SU-DHL-6 (cell line): ENCODE measurements around the gene PRSS56.

Experiments
- CTCF ChIP-seq: fragments of 200-600 bp; sonication (generic); IDR thresholded peaks from one replicate; pipeline ENCODE4 v1.5.1; 2017; ENCODE audit warnings: antibody characterized with exemption, mild to moderate bottlenecking, low read length, moderate library complexity; ENCODE audit not compliant: insufficient read depth, poor library complexity, severe bottlenecking
- EZH2phosphoT487 ChIP-seq: fragments of 200-600 bp; sonication (generic), shearing (Covaris generic); conservative IDR thresholded peaks from 2 replicates; pipeline ENCODE4 v1.6.1; 2018; ENCODE audit warnings: mild to moderate bottlenecking, antibody characterized with exemption, low read length, moderate library complexity, mixed read lengths

DNA sequence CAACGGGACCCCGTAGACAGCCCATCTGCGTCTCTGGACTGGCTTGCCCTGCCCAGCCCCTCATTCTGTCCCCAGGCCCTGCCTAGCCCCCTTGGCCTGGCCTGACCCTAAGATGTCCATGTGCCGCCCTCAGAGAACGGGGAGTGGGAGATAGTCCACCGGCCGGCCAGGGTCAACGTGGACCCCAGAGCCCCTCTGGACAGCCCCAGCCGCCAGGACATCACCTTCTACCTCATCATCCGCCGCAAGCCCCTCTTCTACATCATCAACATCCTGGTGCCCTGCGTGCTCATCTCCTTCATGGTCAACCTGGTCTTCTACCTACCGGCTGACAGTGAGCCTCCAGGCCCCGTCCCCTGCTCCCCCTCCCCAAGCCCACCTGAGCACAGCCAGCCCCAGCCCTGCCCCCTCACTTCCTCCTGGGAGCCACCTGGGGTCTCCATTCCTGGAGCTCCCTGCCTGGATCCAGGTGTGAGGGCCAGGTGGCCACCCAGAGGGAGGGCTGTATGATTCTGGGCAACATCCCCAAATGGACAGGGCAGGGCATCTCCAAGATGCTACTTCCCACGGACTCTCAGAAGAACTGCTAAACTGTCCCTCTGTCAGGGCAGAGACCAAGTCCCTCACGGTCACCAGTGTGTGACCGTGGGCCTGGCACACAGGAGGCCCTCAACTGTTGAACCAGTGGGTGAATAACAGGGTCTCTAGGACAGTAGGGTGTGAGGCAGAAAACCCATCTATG lies 9.8 kb downstream of the PRSS56 start:
- TF ChIP-seq CTCF (no peak), EZH2phosphoT487 (no peak)
